GM12864 (cell line): ENCODE results near the gene CCDC28A.
"Not testable (repeated sequence)": the region's sequence is repeated elsewhere in the genome, so short reads cannot be mapped to it uniquely, and the experiment has no call there.

Experiments used
- DNase-seq: peaks from one replicate; pipeline ENCODE4 v3.0.0-alpha.2; 2011; ENCODE audit warnings: low read depth
- H3K4me3 ChIP-seq: 2 replicates; pipeline ENCODE4 v1.5.1; 2011; ENCODE audit warnings: mild to moderate bottlenecking, low read depth, low read length, control low read depth
- TF ChIP-seq, protein P1 (sequence below): IDR thresholded peaks from 2 replicates; pipeline ENCODE4 v1.5.1; 2011; ENCODE audit warnings: low read depth, mild to moderate bottlenecking, moderate library complexity, low read length, control low read depth, inconsistent platforms; ENCODE audit errors: missing control alignments

The CCDC28A gene

DNA sequence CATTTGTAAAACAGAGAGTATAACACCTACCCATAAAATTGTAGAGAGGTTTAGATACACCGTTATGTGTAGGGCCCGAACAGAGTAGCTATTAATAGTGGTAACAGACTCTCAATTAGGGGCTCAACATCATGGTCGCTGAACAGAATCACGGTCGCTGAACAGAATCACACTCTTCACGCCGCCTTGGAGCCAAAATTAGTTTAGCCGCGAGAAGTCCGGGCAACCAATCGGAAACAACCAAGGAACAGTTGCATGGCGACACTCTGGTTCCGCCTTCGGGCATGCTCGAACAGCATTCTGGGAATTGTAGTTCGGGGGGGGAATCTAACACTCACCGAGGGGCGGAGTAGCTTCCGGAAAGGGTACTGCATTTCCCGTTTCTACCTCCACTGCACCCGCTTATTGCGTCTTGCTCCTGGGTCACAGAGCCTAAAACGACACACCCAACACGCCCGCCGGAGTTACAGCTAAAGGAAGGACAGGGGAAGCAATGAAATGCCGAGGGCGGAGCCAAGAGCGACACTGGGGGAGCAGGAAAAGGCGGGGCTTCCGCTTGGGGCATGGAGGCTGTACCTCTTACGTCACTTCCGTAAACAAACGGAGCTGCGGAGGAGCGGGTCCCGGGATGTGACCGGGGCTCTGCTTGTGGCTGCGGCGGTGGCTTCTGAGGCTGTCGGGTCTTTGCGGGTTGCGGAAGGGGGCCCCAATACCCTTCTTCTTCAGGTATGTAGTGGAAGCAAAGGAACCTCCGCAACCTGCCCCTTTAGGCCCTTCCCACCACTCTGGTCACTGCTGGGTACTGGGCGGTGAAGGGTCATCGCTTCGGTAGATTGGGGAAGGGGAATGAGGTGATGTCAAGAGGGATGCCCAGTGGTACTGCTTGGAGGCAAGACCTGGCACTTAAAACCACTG is at the start of gene CCDC28A:
CCDC28A (plus strand) TSS at position 593 of the 915 bp plus-strand sequence. CDS start 2,352 bp downstream, outside the sequence.
- H3K4me3 ChIP-seq: peak within 1 kb of the TSS; percentile 87
- peak; percentile 91 for DNase-seq
- TF ChIP-seq, protein P1, sequence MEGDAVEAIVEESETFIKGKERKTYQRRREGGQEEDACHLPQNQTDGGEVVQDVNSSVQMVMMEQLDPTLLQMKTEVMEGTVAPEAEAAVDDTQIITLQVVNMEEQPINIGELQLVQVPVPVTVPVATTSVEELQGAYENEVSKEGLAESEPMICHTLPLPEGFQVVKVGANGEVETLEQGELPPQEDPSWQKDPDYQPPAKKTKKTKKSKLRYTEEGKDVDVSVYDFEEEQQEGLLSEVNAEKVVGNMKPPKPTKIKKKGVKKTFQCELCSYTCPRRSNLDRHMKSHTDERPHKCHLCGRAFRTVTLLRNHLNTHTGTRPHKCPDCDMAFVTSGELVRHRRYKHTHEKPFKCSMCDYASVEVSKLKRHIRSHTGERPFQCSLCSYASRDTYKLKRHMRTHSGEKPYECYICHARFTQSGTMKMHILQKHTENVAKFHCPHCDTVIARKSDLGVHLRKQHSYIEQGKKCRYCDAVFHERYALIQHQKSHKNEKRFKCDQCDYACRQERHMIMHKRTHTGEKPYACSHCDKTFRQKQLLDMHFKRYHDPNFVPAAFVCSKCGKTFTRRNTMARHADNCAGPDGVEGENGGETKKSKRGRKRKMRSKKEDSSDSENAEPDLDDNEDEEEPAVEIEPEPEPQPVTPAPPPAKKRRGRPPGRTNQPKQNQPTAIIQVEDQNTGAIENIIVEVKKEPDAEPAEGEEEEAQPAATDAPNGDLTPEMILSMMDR: no peak

DNA sequence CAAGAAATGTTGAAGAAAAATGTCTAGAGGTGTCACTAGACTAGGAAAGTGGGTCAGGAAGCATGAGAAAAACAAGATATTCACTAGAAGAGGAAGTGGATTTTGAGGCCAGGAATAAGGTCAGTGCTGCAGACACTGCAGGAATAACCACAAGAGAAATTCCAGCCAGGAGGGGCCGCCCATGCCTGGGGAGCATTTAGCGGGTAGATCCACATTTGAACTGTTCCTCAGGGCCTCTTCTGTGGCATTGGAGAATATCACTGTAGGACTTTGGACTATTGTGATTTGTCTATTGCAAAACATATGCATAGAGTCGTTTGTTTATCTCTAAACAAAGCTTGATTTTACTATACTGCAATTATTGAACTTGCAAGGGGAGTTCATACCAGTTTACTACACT is 49.6 kb upstream of the CCDC28A start:
- no peak overlapping the region for H3K4me3 ChIP-seq
- no peak for DNase-seq
- TF ChIP-seq, protein P1: no peak

DNA sequence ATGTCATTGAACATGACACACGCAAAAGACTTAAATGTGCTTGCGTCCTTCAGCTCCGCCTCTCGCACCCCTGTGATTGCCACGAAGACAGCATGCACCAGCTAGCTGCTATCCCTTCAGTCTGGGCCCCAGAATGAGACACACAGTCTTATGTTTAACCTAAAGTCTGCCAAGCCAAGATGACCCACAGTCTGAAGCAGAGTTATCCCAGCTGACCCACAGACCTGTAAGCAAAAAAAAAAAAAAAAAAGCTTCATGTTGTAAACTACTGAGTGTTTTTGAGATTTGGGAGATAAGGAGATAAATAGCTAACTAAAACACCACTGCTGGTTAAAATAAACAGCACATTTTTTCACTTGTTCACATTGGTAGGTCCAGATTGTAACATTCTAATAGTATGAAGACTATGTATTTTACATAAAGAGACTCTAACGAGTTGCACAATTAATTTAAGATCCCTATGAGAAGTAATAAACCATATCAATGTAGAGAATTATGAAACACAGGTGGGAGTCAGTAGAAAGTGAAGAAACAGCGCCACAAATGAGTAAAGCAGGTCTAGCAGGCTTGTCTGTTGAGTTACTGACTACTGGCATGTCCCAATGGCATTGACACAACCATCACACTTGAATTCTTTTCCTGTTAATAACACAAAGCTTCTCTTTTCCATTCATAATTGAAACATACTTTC is 47.4 kb upstream of the CCDC28A start:
- TF ChIP-seq, protein P1: no peak
- no peak for DNase-seq
- no peak overlapping the region for H3K4me3 ChIP-seq

DNA sequence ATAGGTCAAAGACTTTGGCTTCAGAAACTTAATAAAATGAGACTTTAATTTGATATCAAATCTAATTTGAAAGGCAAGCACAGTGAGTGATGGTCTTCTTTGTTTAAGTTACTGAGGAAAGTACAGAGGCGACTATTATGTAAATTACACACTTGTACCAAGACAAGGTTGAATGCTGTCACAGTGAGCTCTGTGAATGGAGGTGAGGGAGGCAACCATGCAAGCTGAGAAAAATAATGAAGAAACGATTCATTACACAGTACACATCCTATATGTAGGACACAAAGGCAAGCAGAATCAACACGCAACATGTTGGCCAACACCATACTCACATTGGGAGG is 46.8 kb upstream of the CCDC28A start:
- H3K4me3 ChIP-seq: no peak overlapping the region
- TF ChIP-seq, protein P1: no peak
- DNase-seq: no peak

DNA sequence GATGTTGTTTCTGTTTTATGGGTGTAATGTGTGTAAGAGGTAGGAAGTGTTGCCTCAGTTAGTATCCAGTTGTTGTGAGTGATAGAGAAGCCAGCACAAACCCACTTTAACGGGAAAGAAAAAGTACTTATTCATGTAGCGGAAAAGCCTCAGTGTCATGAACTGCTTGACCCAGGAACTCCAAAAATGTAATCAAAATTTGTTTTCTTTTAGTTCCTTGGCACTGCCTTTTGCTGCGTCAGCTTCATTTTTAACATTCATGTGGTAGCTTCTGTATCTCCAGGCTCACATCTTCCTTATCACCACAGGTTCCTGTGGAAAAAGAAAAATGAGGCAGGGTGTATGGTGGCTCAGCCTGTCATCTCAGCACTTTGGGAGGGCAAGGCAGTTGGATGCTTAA is 46.4 kb upstream of the CCDC28A start:
- no peak for DNase-seq
- TF ChIP-seq, protein P1: no peak
- no peak overlapping the region for H3K4me3 ChIP-seq

DNA sequence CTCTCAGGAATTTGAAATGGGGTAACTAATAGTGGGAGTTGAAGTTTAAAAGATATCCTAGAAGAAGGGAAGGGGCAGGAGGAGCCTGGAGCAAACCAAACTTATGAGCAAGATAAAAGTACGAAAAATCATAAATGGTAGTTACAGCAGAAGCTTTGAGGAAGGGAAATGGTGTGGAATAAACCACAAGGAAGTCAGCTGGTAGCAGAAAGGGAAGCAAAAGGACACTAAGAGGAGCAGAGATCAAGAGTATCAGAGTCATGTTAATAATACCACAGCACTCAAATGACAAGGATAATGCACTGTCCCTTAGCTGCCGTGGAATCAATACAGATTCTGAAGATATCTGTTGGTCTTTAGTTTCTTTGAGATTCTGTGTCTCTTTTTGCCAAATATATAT is 44.9 kb upstream of the CCDC28A start:
- no peak for DNase-seq
- TF ChIP-seq, protein P1: no peak
- no peak overlapping the region for H3K4me3 ChIP-seq

DNA sequence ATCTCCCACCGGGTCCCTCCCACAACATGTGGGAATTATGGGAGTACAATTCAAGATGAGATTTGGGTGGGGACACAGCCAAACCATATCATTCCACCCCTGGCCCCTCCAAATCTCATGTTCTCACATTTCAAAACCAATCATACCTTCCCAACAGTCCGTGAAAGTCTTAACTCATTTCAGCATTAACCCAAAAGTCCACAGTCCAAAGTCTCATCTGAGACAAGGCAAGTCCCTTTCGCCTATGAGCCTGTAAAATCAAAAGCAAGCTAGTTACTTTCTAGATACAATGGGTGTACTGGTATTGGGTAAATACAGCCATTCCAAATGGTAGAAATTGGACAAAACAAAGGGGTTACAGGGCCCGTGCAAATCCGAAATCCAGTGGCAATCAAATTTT is 43.5 kb upstream of the CCDC28A start:
- not testable (repeated sequence) for DNase-seq, H3K4me3 ChIP-seq
